ENCODE results near the gene CHRNA4.

Gene CHRNA4

DNA sequence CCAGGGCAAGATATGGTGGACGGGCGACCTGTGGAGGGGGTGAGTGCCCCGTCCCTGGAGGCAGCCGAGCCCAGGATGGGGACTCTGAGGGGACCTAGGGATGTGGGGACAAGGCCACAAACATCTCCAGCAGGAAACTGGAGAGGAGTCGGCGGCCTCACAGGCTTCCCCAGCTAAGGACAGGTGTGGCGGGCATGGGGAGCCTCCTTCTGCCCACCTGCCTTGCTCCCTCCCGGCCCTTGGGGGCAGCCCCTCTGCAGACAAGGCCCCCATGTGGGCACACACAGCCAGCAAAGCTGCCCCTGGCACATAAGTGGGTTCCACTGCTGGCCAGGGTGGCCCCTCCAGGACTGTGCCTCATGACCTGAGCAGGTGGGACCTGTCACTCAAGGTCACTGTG lies 4.6 kb downstream of the CHRNA4 start:
- H3K4me3 ChIP-seq (ENCODE audit: low read depth, low read length) = no peak overlapping the region

DNA sequence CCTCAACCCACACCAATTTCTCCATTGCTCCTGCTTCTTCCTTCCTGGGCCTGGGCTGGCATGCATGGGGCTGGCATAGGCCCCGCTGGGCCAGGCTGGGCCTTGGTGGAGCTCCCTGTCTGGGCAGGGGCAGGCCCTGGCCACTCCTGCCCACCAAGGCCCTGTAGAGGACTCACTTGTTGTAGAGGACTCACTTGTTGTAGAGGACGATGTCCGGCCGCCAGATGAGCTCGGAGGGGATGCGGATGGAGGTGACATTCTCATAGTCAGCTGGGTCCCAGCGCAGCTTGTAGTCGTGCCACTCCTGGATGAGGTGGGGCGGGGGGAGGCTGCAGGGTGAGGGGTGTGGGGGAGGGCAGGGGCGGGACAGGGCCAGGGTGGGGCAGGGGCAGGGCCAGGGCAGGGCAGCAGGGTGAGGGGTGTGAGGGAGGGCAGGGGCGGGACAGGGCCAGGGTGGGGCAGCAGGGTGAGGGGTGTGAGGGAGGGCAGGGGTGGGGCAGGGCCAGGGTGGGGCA lies 5.3 kb downstream of the CHRNA4 start:
- no peak overlapping the region for H3K4me3 ChIP-seq (ENCODE audit: low read depth, low read length)
- TF ChIP-seq CTCF (IDR thresholded peaks at IDR 0.05; ENCODE audit: borderline replicate concordance, insufficient read depth, low read depth, low read length) = no peak

More for the DNA sequence above, 4.6 kb downstream of the CHRNA4 start:
- TF ChIP-seq CTCF (IDR thresholded peaks at IDR 0.05; ENCODE audit: borderline replicate concordance, insufficient read depth, low read depth, low read length) = no peak

DNA sequence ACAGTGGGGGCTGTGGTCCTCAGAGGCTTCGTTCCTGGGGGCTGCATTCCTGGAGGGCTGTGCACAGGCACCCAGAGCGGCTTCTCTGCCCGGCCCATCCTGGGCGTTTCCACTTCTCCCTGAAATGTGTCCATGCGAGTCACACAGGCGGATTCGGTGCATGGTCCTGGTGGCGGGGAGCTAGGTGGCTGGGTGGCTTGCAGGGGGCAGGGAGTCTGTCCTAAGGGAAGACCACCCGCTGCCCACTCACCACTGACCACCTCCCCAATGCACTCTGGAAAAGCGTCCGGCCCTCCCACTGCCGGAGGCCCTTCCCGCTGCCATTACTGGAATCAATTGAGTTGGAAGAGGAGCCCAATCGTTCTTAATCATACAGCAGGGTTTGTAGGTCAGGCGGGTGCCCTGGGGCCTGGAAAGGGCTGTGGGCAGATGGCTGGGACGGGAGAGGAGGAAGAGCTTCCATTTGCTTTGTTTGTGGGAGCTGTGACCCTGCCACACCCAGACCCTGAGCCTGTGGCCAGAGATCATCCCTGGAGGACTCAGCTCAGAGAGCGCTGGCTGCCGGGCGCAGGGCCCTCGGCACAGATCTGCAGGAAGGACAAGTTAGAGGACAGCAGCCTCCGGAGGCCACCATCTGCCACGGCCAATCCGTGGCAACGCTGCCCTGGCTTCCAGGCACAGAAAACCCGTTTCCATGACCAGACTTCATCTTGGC lies 6.4 kb downstream of the CHRNA4 start:
- H3K4me3 ChIP-seq (ENCODE audit: low read depth, low read length) = no peak overlapping the region
- TF ChIP-seq CTCF (IDR thresholded peaks at IDR 0.05; ENCODE audit: borderline replicate concordance, insufficient read depth, low read depth, low read length) = no peak

DNA sequence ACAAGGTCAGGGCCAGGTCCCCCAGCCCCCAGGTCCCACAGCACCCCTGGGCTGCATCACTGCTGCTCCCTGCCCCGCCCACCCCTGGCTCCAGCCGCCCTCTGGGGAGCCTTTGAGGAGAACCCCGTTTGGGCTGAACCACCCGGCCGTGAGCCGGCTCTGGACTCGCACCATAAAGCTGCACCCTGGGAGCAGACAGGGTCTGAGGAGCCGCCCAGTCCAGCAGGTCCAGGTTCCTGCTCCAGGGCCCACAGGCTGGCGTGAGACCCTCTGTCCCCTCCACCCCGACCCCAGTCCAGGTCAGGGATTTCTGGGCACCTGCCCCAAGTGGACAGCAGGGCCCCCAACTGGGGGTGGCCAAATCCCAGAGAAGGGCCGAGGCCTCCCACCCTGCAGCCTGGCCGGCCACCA lies 8.3 kb downstream of the CHRNA4 start:
- TF ChIP-seq CTCF (IDR thresholded peaks at IDR 0.05; ENCODE audit: borderline replicate concordance, insufficient read depth, low read depth, low read length) = no peak
- no peak overlapping the region for H3K4me3 ChIP-seq (ENCODE audit: low read depth, low read length)

DNA sequence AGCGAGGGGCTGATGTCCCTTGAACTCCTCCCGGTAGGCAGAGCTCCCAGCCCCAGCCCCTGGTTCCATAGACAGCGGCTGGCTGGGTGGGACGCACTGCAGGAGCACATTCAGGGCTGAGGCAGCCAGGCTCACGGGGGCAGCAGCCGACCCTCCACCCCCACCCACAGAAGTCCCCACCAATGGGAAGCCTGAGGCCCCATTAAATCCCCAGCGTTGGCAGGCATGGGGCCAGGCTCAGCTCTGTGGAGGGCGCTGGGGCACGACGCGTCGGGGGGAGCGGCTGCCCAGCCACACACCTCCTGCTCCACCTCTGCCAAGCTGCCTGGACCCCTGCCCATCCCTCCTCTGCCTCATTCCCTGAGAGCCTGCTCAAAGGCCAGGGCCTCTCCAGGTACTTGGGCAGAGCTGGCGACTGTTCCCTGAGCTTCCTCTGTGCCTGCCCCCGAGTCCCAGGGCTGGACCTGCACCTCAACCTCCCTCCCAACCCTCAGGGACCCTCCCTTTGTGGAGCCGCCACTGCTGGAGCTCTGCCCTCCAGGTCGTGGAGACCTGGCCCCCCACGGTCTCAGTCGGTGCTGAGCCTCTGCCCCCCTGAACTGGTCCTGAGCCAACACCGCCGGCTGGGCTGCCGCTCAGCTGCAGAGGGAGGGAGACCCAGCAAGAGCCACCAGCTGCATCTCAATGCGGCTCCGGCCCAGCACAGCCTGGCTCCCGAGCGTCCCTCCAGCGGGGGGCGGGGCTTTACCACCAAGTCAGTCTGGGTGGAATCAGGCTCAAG lies 9.1 kb downstream of the CHRNA4 start:
- no peak overlapping the region for H3K4me3 ChIP-seq (ENCODE audit: low read depth, low read length)
- TF ChIP-seq CTCF (IDR thresholded peaks at IDR 0.05; ENCODE audit: borderline replicate concordance, insufficient read depth, low read depth, low read length) = no peak

GRCh38 chr20:63351326-63351700 lies 9.8 kb downstream of the CHRNA4 start:
- H3K4me3 ChIP-seq (ENCODE audit: low read depth, low read length) = no peak overlapping the region
- no peak for TF ChIP-seq CTCF (IDR thresholded peaks at IDR 0.05; ENCODE audit: borderline replicate concordance, insufficient read depth, low read depth, low read length)
